HCT116 (cell line): ENCODE measurements around the gene PXDN. TPM values are rescaled to one million over a fixed set of nuclear protein-coding genes. Genes with fewer than 3 reads are reported as not detected.

Experiments
- ATAC-seq: fragments of 200-7000 bp; cut with Tn5 transposase; 2 replicates; pipeline ENCODE4 v1.9.1; 2020; ENCODE audit warnings: mild to moderate bottlenecking, moderate library complexity
- BruUV-seq: library from RNA; stranded (reverse); fragments of 400-500 nt; replicated peaks from 2 replicates; lab custom pipeline; 2021; lab: Mats Ljungman, UMichigan
- CTCF ChIA-PET: fragments of 300-600 bp; sonication (Branson Sonifier 250); formaldehyde crosslinking; loops from one replicate; lab custom pipeline; 2021; ENCODE audit warnings: antibody characterized with exemption; lab: Charles Lee
- POLR2A ChIA-PET: fragments of 300-600, 350-600 bp; sonication (Branson Sonifier 250); formaldehyde crosslinking; loops from one replicate; lab custom pipeline; 2021; ENCODE audit warnings: antibody characterized with exemption; lab: Charles Lee
- RAD21 ChIA-PET, 2 experiments: fragments of 300-600 bp; sonication (Branson Sonifier 250); formaldehyde crosslinking; loops; one replicate each; lab custom pipeline; 2023; ENCODE audit warnings: low total read pairs in 2 of 2; ENCODE audit not compliant: uncharacterized antibody in 2 of 2, unreplicated experiment in 2 of 2, low non-redundant PET in 1 of 2; lab: Charles Lee
- DNase-seq: peaks from one replicate; pipeline ENCODE4 v3.0.0-alpha.2; 2010; ENCODE audit warnings: low read depth, low spot score
- H2AFZ ChIP-seq: fragments of 200-600 bp; shearing (Covaris generic), sonication (generic); 2 replicates; pipeline ENCODE4 v1.6.1; 2017; ENCODE audit warnings: low read depth, mixed run types, mixed read lengths, antibody characterized with exemption, low read length; ENCODE audit not compliant: poor library complexity, severe bottlenecking
- H3K27ac ChIP-seq: 2 replicates; pipeline ENCODE4 v1.5.1; 2012; ENCODE audit warnings: low read depth, low read length
- H3K27me3 ChIP-seq: fragments of 200-600 bp; sonication (generic); 2 replicates; pipeline ENCODE4 v1.6.1; 2016; ENCODE audit warnings: mixed run types, low read length, mixed read lengths; ENCODE audit not compliant: insufficient read depth
- H3K36me3 ChIP-seq, 2 experiments: fragments of 200-500 bp in 1 of 2; fragments of 200-600 bp in 1 of 2; sonication (Bioruptor generic) in 1 of 2; sonication (generic) in 1 of 2; 2 replicates each; pipeline versions ENCODE4 v1.5.1 to v1.6.1; 2014 to 2016; ENCODE audit warnings: low read length in 2 of 2, inconsistent platforms in 1 of 2, mixed read lengths in 1 of 2, mixed run types in 1 of 2; ENCODE audit not compliant: insufficient read depth in 2 of 2, control insufficient read depth in 1 of 2
- H3K4me1 ChIP-seq, 2 experiments: fragments of 200-600 bp in 1 of 2; sonication (generic) in 1 of 2; 2 replicates each; pipeline versions ENCODE4 v1.5.1 to v1.6.1; 2012 to 2017; ENCODE audit warnings: low read length in 2 of 2, inconsistent platforms in 1 of 2, mild to moderate bottlenecking in 1 of 2, mixed read lengths in 1 of 2, mixed run types in 1 of 2, moderate library complexity in 1 of 2; ENCODE audit not compliant: insufficient read depth in 2 of 2, control insufficient read depth in 1 of 2
- H3K4me2 ChIP-seq: fragments of 200-600 bp; sonication (generic); 2 replicates; pipeline ENCODE4 v1.6.1; 2017; ENCODE audit warnings: mixed run types, low read length, mixed read lengths
- H3K4me3 ChIP-seq, 2 experiments: fragments of 200-600 bp in 1 of 2; sonication (generic) in 1 of 2; replicated peaks in 1 of 2; 2 replicates each; pipeline ENCODE4 v1.5.1; 2011 to 2016; ENCODE audit warnings: low read length in 2 of 2, control low read depth in 1 of 2, low read depth in 1 of 2, mild to moderate bottlenecking in 1 of 2, mixed read lengths in 1 of 2, mixed run types in 1 of 2
- H3K79me2 ChIP-seq: fragments of 200-600 bp; sonication (generic); 2 replicates; pipeline ENCODE4 v1.6.1; 2017; ENCODE audit warnings: mild to moderate bottlenecking, mixed run types, low read length, moderate library complexity, mixed read lengths; ENCODE audit not compliant: insufficient read depth
- H3K9ac ChIP-seq: fragments of 200-600 bp; sonication (generic); 2 replicates; pipeline ENCODE4 v1.6.1; 2016; ENCODE audit warnings: low read length, mixed read lengths
- H3K9me2 ChIP-seq: fragments of 200-600 bp; sonication (generic), shearing (Covaris generic); 2 replicates; pipeline ENCODE4 v1.6.1; 2017; ENCODE audit warnings: mixed run types, mild to moderate bottlenecking, moderate library complexity; ENCODE audit not compliant: insufficient read depth
- H3K9me3 ChIP-seq, 2 experiments: fragments of 200-500 bp in 1 of 2; fragments of 200-600 bp in 1 of 2; sonication (Bioruptor generic) in 1 of 2; sonication (generic) in 1 of 2; 2 replicates each; pipeline ENCODE4 v1.6.1; 2014 to 2017; ENCODE audit warnings: low read length in 2 of 2, mixed read lengths in 2 of 2, inconsistent platforms in 1 of 2, low read depth in 1 of 2, mild to moderate bottlenecking in 1 of 2, mixed run types in 1 of 2, moderate library complexity in 1 of 2; ENCODE audit not compliant: control insufficient read depth in 1 of 2, insufficient read depth in 1 of 2
- H4K20me1 ChIP-seq: fragments of 200-600 bp; sonication (generic), shearing (Covaris generic); 2 replicates; pipeline ENCODE4 v1.6.1; 2017; ENCODE audit warnings: mixed run types, mild to moderate bottlenecking, moderate library complexity; ENCODE audit not compliant: insufficient read depth
- ATF3 ChIP-seq: IDR thresholded peaks from 2 replicates; pipeline ENCODE4 v1.6.1; 2012
- CBX3 ChIP-seq: IDR thresholded peaks from 2 replicates; pipeline ENCODE4 v1.6.1; 2012; ENCODE audit warnings: low read depth
- CEBPB ChIP-seq: IDR thresholded peaks from 2 replicates; pipeline ENCODE4 v1.6.1; 2012; ENCODE audit warnings: low read depth
- EGR1 ChIP-seq: IDR thresholded peaks from 2 replicates; pipeline ENCODE4 v1.6.1; 2012; ENCODE audit warnings: low read depth
- ELF1 ChIP-seq: IDR thresholded peaks from 2 replicates; pipeline ENCODE4 v1.6.1; 2012; ENCODE audit warnings: low read depth, borderline replicate concordance
- EZH2 ChIP-seq: fragments of 200-600 bp; sonication (generic); IDR thresholded peaks from 2 replicates; pipeline ENCODE4 v1.6.1; 2017; ENCODE audit warnings: antibody characterized with exemption, mixed run types
- EZH2phosphoT487 ChIP-seq: fragments of 200-600 bp; IDR thresholded peaks from 2 replicates; pipeline ENCODE4 v1.6.1; 2018; ENCODE audit warnings: antibody characterized with exemption, borderline replicate concordance
- FOSL1 ChIP-seq: IDR thresholded peaks from 2 replicates; pipeline ENCODE4 v1.6.1; 2012; ENCODE audit warnings: low read depth
- POLR2A ChIP-seq: IDR thresholded peaks from 2 replicates; pipeline ENCODE4 v1.7.0; 2011; ENCODE audit warnings: borderline replicate concordance; ENCODE audit not compliant: insufficient read depth, insufficient read length; ENCODE audit errors: extremely low read depth
- RAD21 ChIP-seq: IDR thresholded peaks from 2 replicates; pipeline ENCODE4 v1.6.1; 2012; ENCODE audit warnings: low read depth, mild to moderate bottlenecking
- SIN3A ChIP-seq: IDR thresholded peaks from 2 replicates; pipeline ENCODE4 v1.6.1; 2012; ENCODE audit warnings: low read depth
- SP1 ChIP-seq: IDR thresholded peaks from 2 replicates; pipeline ENCODE4 v1.6.1; 2012; ENCODE audit warnings: low read depth
- TCF7L2 ChIP-seq: IDR thresholded peaks from 2 replicates; pipeline ENCODE4 v1.7.0; 2011; ENCODE audit warnings: borderline replicate concordance, inconsistent platforms; ENCODE audit not compliant: insufficient read depth, insufficient read length; ENCODE audit errors: extremely low read depth
- YY1 ChIP-seq: IDR thresholded peaks from 2 replicates; pipeline ENCODE4 v1.6.1; 2011; ENCODE audit warnings: low read length, low read depth, moderate library complexity, mild to moderate bottlenecking; ENCODE audit not compliant: insufficient replicate concordance; ENCODE audit errors: extremely low read depth
- ZBTB33 ChIP-seq: IDR thresholded peaks from 2 replicates; pipeline ENCODE4 v1.6.1; 2011; ENCODE audit warnings: mild to moderate bottlenecking, low read length, moderate library complexity; ENCODE audit not compliant: insufficient replicate concordance; ENCODE audit errors: extremely low read depth
- ZFX ChIP-seq: fragments of 450-650 bp; IDR thresholded peaks from 2 replicates; pipeline ENCODE4 v1.6.1; 2017
- intact Hi-C: fragments of 100-400 bp; cut with micrococcal nuclease; formaldehyde crosslinking; loops from 2 replicates; pipeline ENCODE4 v1.10.0; 2022
- total RNA-seq: library from RNA; stranded (reverse); gene quantifications from one replicate; pipeline ENCODE4 v1.2.1, GENCODE V29; 2021; ENCODE audit not compliant: unreplicated experiment
- TF ChIP-seq, protein P1 (sequence below): IDR thresholded peaks from 2 replicates; pipeline ENCODE4 v1.6.1; 2012
- TF ChIP-seq, protein P2 (sequence below), 3 experiments: fragments of 200-600 bp in 1 of 3; sonication (generic) in 1 of 3; IDR thresholded peaks in 2 of 3; conservative IDR thresholded peaks in 1 of 3; 2 replicates each; pipeline ENCODE4 v1.5.1; 2012 to 2017; ENCODE audit warnings: low read depth in 2 of 3, low read length in 2 of 3, antibody characterized with exemption in 1 of 3, borderline replicate concordance in 1 of 3, control low read depth in 1 of 3, mild to moderate bottlenecking in 1 of 3, mixed read lengths in 1 of 3, mixed run types in 1 of 3, moderate library complexity in 1 of 3; ENCODE audit not compliant: insufficient read depth in 1 of 3

The PXDN gene
- total RNA-seq, 1 experiment from 2014 or later, result 10.7 TPM

DNA sequence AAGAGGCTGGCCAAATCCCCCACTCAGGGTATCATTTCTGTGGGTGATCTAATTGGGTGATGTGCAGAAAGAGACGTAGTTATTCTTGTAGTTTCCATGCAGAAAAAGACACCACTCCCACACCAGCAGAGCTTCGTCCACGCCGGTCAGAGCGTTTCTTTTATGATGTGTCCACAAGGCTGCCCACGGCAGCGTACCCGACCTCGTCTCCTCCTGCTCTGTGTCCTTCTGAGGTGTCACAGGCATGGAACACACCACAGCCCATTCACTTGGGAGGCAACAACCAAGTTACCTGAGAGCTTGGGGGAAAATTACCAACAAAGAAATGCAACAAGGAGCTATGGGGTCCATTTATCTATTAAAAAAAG, 131.3 kb downstream of the PXDN start:
- Histone ChIP-seq H3K4me3 (no peak overlapping the region), H3K27me3 (peaks cover 31% of the 10 kb centered on the region), H3K79me2 (no peaks in the 10 kb centered on the region), H3K36me3 (no peaks in the 10 kb centered on the region), H4K20me1 (no peaks in the 10 kb centered on the region), H3K27ac (no peak overlapping the region), H3K4me1 (peaks cover 2 to 7% of the 10 kb centered on the region in 2 experiments; a peak in 3 of 4 replicates), H2AFZ (no peak overlapping the region), H3K9me2 (no peaks in the 10 kb centered on the region), H3K9me3 (no peaks in the 10 kb centered on the region), H3K9ac (no peak overlapping the region), H3K4me2 (no peak overlapping the region)
- ATAC-seq (no peak), DNase-seq (no peak)
- BruUV-seq, result no TSS peak
- no peak for TF ChIP-seq RAD21
- no peak for TF ChIP-seq YY1
- TF ChIP-seq EZH2, result no peak
- TF ChIP-seq ZFX, result no peak
- TF ChIP-seq SP1, result no peak
- no peak for TF ChIP-seq ATF3
- no peak for TF ChIP-seq EGR1
- TF ChIP-seq FOSL1, result no peak
- TF ChIP-seq CEBPB, result no peak
- TF ChIP-seq, protein P1, sequence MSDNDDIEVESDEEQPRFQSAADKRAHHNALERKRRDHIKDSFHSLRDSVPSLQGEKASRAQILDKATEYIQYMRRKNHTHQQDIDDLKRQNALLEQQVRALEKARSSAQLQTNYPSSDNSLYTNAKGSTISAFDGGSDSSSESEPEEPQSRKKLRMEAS, result no peak
- no peak for TF ChIP-seq SIN3A
- no peak for TF ChIP-seq ZBTB33
- TF ChIP-seq, protein P2, sequence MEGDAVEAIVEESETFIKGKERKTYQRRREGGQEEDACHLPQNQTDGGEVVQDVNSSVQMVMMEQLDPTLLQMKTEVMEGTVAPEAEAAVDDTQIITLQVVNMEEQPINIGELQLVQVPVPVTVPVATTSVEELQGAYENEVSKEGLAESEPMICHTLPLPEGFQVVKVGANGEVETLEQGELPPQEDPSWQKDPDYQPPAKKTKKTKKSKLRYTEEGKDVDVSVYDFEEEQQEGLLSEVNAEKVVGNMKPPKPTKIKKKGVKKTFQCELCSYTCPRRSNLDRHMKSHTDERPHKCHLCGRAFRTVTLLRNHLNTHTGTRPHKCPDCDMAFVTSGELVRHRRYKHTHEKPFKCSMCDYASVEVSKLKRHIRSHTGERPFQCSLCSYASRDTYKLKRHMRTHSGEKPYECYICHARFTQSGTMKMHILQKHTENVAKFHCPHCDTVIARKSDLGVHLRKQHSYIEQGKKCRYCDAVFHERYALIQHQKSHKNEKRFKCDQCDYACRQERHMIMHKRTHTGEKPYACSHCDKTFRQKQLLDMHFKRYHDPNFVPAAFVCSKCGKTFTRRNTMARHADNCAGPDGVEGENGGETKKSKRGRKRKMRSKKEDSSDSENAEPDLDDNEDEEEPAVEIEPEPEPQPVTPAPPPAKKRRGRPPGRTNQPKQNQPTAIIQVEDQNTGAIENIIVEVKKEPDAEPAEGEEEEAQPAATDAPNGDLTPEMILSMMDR (IDR thresholded peaks at IDR 0.05 in 2 of 3, conservative IDR thresholded peaks at IDR 0.05 in 1 of 3; ENCODE audit: borderline replicate concordance in 1 of 3, insufficient read depth in 1 of 3, low read depth in 2 of 3, low read length in 2 of 3), result no peak
- no peak for TF ChIP-seq EZH2phosphoT487
- no peak for TF ChIP-seq CBX3
- TF ChIP-seq TCF7L2, result no peak
- no peak for TF ChIP-seq ELF1
- no peak for TF ChIP-seq POLR2A
- POLR2A ChIA-PET, result no interaction called here
- CTCF ChIA-PET, result no interaction called here
- RAD21 ChIA-PET, result no interaction called here
- intact Hi-C loops, result no loop called here
